Measurements from ENCODE around the gene DTX3.
A peak's percentile ranks its signal among the peaks of the same experiment; 100 is the strongest.

DTX3 gene

DNA sequence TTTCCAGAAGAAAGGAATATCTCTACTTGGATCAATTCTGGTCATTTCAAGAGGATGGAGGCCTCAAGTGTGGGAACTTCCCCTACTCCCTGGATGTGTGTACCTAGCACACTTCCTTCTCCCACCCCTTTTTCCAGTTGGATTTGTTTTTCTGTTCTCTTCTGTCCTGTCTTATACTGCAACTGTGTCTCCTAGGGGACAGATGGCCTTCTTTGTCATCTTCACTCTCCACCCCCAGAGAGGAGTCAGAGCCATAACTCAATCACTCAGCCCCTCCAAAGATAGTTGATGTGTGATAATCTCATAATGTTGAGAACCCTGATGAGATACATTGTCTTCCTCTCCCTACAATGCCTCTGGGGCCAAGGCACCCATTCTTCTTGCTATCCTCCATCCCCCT, 2.1 kb upstream of the DTX3 start:
- TF ChIP-seq, protein P1, sequence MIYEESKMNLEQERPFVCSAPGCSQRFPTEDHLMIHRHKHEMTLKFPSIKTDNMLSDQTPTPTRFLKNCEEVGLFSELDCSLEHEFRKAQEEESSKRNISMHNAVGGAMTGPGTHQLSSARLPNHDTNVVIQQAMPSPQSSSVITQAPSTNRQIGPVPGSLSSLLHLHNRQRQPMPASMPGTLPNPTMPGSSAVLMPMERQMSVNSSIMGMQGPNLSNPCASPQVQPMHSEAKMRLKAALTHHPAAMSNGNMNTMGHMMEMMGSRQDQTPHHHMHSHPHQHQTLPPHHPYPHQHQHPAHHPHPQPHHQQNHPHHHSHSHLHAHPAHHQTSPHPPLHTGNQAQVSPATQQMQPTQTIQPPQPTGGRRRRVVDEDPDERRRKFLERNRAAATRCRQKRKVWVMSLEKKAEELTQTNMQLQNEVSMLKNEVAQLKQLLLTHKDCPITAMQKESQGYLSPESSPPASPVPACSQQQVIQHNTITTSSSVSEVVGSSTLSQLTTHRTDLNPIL (CRISPR knock-in tag; IDR thresholded peaks at IDR 0.05; ENCODE audit: low read depth), result no peak
- TF ChIP-seq RARB (CRISPR knock-in tag; IDR thresholded peaks at IDR 0.05) (no peak), ZNF565 (CRISPR knock-in tag; conservative IDR thresholded peaks at IDR 0.05; ENCODE audit: low read depth) (no peak)
- TF ChIP-seq, protein P2, sequence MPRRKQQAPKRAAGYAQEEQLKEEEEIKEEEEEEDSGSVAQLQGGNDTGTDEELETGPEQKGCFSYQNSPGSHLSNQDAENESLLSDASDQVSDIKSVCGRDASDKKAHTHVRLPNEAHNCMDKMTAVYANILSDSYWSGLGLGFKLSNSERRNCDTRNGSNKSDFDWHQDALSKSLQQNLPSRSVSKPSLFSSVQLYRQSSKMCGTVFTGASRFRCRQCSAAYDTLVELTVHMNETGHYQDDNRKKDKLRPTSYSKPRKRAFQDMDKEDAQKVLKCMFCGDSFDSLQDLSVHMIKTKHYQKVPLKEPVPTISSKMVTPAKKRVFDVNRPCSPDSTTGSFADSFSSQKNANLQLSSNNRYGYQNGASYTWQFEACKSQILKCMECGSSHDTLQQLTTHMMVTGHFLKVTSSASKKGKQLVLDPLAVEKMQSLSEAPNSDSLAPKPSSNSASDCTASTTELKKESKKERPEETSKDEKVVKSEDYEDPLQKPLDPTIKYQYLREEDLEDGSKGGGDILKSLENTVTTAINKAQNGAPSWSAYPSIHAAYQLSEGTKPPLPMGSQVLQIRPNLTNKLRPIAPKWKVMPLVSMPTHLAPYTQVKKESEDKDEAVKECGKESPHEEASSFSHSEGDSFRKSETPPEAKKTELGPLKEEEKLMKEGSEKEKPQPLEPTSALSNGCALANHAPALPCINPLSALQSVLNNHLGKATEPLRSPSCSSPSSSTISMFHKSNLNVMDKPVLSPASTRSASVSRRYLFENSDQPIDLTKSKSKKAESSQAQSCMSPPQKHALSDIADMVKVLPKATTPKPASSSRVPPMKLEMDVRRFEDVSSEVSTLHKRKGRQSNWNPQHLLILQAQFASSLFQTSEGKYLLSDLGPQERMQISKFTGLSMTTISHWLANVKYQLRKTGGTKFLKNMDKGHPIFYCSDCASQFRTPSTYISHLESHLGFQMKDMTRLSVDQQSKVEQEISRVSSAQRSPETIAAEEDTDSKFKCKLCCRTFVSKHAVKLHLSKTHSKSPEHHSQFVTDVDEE (CRISPR knock-in tag; IDR thresholded peaks at IDR 0.05), result no peak
- ATAC-seq, result no peak

DNA sequence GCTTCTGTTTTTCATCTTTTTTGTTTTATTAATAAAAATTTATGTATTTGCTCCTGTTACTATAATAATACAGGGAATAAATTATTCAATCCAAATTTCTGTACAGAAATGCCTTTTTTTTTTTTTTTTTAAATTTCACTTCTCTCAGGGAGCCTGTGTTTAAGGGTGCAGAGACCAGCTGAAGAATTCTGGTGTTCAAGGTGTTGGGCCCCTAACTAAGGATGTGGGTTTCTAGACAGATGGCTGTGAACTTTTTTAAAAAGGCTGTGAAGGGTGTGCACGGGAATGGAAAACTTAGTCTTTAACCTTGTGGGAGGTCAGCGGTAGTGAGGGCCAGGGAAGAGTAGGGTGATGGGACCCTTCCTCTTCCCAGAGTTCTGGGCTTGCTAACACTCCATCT, 1.3 kb upstream of the DTX3 start:
- ATAC-seq, result no peak
- TF ChIP-seq ZFP3 (CRISPR knock-in tag; IDR thresholded peaks at IDR 0.05), result no peak
- TF ChIP-seq ARNTL (CRISPR knock-in tag; IDR thresholded peaks at IDR 0.05; ENCODE audit: borderline replicate concordance, low read depth), result no peak
- TF ChIP-seq BACH2 (CRISPR knock-in tag; IDR thresholded peaks at IDR 0.05; ENCODE audit: borderline replicate concordance), result no peak
- TF ChIP-seq RARB (CRISPR knock-in tag; IDR thresholded peaks at IDR 0.05), result no peak
- TF ChIP-seq, protein P3, sequence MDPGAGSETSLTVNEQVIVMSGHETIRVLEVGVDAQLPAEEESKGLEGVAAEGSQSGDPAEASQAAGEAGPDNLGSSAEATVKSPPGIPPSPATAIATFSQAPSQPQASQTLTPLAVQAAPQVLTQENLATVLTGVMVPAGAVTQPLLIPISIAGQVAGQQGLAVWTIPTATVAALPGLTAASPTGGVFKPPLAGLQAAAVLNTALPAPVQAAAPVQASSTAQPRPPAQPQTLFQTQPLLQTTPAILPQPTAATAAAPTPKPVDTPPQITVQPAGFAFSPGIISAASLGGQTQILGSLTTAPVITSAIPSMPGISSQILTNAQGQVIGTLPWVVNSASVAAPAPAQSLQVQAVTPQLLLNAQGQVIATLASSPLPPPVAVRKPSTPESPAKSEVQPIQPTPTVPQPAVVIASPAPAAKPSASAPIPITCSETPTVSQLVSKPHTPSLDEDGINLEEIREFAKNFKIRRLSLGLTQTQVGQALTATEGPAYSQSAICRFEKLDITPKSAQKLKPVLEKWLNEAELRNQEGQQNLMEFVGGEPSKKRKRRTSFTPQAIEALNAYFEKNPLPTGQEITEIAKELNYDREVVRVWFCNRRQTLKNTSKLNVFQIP (CRISPR knock-in tag; IDR thresholded peaks at IDR 0.05; ENCODE audit: borderline replicate concordance, low read depth), result no peak
- TF ChIP-seq, protein P2 (CRISPR knock-in tag; IDR thresholded peaks at IDR 0.05), result no peak
- no peak for TF ChIP-seq ESRRG (CRISPR knock-in tag; IDR thresholded peaks at IDR 0.05)
- no peak for TF ChIP-seq ZNF70 (CRISPR knock-in tag; IDR thresholded peaks at IDR 0.05)
- TF ChIP-seq OSR1 (CRISPR knock-in tag; IDR thresholded peaks at IDR 0.05), result no peak
- no peak for TF ChIP-seq ZNF565 (CRISPR knock-in tag; conservative IDR thresholded peaks at IDR 0.05; ENCODE audit: low read depth)
- no peak for TF ChIP-seq TCF4 (CRISPR knock-in tag; IDR thresholded peaks at IDR 0.05; ENCODE audit: borderline replicate concordance)
- TF ChIP-seq, protein P1 (CRISPR knock-in tag; IDR thresholded peaks at IDR 0.05; ENCODE audit: low read depth), result no peak
- no peak for TF ChIP-seq TOX (CRISPR knock-in tag; IDR thresholded peaks at IDR 0.05; ENCODE audit: borderline replicate concordance)

DNA sequence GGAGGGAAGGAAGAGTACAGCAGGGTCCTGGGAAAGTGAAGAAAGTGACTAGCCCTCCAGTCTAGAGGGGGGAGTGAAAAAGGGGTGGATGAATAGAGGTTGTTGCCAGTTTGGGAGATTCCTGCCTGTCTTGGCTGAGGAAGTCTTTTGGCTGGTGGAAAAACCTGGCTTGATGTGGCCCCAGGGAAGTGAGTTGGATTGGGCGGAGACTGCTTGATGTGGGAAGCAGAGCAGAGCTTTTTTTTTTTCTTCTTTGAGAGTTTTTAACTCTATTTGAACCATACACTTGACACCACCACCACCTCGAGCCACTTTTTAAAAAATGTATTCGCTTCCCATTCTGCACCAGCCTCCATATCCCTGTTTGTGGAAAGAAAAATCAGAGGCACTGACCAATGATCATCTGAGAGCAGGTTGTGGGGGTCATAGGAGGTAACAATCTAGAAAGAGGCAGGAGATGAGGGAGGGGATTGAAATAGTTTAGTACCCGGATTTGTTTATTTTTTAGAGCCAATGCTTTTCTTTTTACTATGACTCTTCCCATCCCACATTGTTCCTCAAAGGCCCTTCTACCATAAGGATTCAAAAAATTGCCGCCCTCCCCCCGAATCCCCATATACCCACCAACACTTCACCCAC, 690 bp upstream of the DTX3 start:
- ATAC-seq, result peak; percentile 67
- no peak for TF ChIP-seq RARB (CRISPR knock-in tag; IDR thresholded peaks at IDR 0.05)
- TF ChIP-seq CSDC2 (CRISPR knock-in tag; IDR thresholded peaks at IDR 0.05), result no peak
- no peak for TF ChIP-seq GLIS3 (CRISPR knock-in tag; IDR thresholded peaks at IDR 0.05)
- TF ChIP-seq ZNF70 (CRISPR knock-in tag; IDR thresholded peaks at IDR 0.05), result no peak
- TF ChIP-seq, protein P1 (CRISPR knock-in tag; IDR thresholded peaks at IDR 0.05; ENCODE audit: low read depth), result no peak
- no peak for TF ChIP-seq ZNF8 (CRISPR knock-in tag; IDR thresholded peaks at IDR 0.05)
- TF ChIP-seq OSR1 (CRISPR knock-in tag; IDR thresholded peaks at IDR 0.05), result no peak
- TF ChIP-seq ZNF565 (CRISPR knock-in tag; conservative IDR thresholded peaks at IDR 0.05; ENCODE audit: low read depth), result no peak
- TF ChIP-seq ZFP3 (CRISPR knock-in tag; IDR thresholded peaks at IDR 0.05), result no peak
- TF ChIP-seq ZFP30 (CRISPR knock-in tag; IDR thresholded peaks at IDR 0.05), result no peak
- TF ChIP-seq, protein P4, sequence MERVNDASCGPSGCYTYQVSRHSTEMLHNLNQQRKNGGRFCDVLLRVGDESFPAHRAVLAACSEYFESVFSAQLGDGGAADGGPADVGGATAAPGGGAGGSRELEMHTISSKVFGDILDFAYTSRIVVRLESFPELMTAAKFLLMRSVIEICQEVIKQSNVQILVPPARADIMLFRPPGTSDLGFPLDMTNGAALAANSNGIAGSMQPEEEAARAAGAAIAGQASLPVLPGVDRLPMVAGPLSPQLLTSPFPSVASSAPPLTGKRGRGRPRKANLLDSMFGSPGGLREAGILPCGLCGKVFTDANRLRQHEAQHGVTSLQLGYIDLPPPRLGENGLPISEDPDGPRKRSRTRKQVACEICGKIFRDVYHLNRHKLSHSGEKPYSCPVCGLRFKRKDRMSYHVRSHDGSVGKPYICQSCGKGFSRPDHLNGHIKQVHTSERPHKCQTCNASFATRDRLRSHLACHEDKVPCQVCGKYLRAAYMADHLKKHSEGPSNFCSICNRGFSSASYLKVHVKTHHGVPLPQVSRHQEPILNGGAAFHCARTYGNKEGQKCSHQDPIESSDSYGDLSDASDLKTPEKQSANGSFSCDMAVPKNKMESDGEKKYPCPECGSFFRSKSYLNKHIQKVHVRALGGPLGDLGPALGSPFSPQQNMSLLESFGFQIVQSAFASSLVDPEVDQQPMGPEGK (CRISPR knock-in tag; IDR thresholded peaks at IDR 0.05; ENCODE audit: borderline replicate concordance), result no peak
- no peak for TF ChIP-seq TOX (CRISPR knock-in tag; IDR thresholded peaks at IDR 0.05; ENCODE audit: borderline replicate concordance)
- no peak for TF ChIP-seq ESRRG (CRISPR knock-in tag; IDR thresholded peaks at IDR 0.05)
- TF ChIP-seq ISL1 (CRISPR knock-in tag; IDR thresholded peaks at IDR 0.05), result no peak
- no peak for TF ChIP-seq ZC3H10 (CRISPR knock-in tag; IDR thresholded peaks at IDR 0.05)
- TF ChIP-seq, protein P5, sequence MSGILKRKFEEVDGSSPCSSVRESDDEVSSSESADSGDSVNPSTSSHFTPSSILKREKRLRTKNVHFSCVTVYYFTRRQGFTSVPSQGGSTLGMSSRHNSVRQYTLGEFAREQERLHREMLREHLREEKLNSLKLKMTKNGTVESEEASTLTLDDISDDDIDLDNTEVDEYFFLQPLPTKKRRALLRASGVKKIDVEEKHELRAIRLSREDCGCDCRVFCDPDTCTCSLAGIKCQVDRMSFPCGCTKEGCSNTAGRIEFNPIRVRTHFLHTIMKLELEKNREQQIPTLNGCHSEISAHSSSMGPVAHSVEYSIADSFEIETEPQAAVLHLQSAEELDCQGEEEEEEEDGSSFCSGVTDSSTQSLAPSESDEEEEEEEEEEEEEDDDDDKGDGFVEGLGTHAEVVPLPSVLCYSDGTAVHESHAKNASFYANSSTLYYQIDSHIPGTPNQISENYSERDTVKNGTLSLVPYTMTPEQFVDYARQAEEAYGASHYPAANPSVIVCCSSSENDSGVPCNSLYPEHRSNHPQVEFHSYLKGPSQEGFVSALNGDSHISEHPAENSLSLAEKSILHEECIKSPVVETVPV (CRISPR knock-in tag; IDR thresholded peaks at IDR 0.05), result no peak
- no peak for TF ChIP-seq SNAI2 (CRISPR knock-in tag; IDR thresholded peaks at IDR 0.05)

Data from SK-N-SH treated with all-trans-retinoic acid at 6 μM for 48 hours (cell line).